H1 (cell line): ENCODE results near the gene CCNI2.

Experiments used
- CTCF ChIP-seq, 3 experiments: IDR thresholded peaks; 1 replicate in 2 of 3; 2 replicates in 1 of 3; pipeline versions ENCODE4 v1.5.1 to v1.6.1; 2011; ENCODE audit warnings: low read length in 3 of 3, mild to moderate bottlenecking in 3 of 3, inconsistent platforms in 2 of 3, low read depth in 1 of 3, moderate library complexity in 1 of 3; ENCODE audit not compliant: insufficient read depth in 1 of 3; ENCODE audit errors: control extremely low read depth in 1 of 3
- E2F6 ChIP-seq: IDR thresholded peaks from 2 replicates; pipeline ENCODE4 v1.6.1; 2012; ENCODE audit warnings: inconsistent platforms
- EP300 ChIP-seq, 2 experiments: IDR thresholded peaks; 1 replicate in 1 of 2; 2 replicates in 1 of 2; pipeline ENCODE4 v1.6.1; 2011 to 2012; ENCODE audit warnings: low read depth in 2 of 2, low read length in 2 of 2, mild to moderate bottlenecking in 2 of 2, borderline replicate concordance in 1 of 2, inconsistent platforms in 1 of 2, moderate library complexity in 1 of 2
- EZH2 ChIP-seq: fragments of 200-600 bp; sonication (generic); IDR thresholded peaks from 2 replicates; pipeline ENCODE4 v1.7.1; 2012; ENCODE audit warnings: low read depth, mild to moderate bottlenecking, moderate library complexity, low read length, inconsistent platforms; ENCODE audit not compliant: severe bottlenecking
- KDM1A ChIP-seq: fragments of 200-600, 300-600 bp; sonication (generic); IDR thresholded peaks from 2 replicates; pipeline ENCODE4 v1.7.1; 2016; ENCODE audit warnings: mild to moderate bottlenecking, low read length, borderline replicate concordance
- POLR2A ChIP-seq, 2 experiments: IDR thresholded peaks; 1 replicate in 1 of 2; 2 replicates in 1 of 2; pipeline ENCODE4 v1.6.1; 2011; ENCODE audit warnings: low read depth in 2 of 2, low read length in 2 of 2, mild to moderate bottlenecking in 2 of 2; ENCODE audit errors: control extremely low read depth in 1 of 2
- SP1 ChIP-seq: IDR thresholded peaks from 2 replicates; pipeline ENCODE4 v1.6.1; 2011; ENCODE audit warnings: low read depth, low read length
- USF2 ChIP-seq: IDR thresholded peaks from 2 replicates; pipeline ENCODE4 v1.6.1; 2011; ENCODE audit warnings: low read length, improper control_type of control experiment

GRCh38 chr5:132748522-132749000 is 1.3 kb downstream of the CCNI2 start:
- no peak for TF ChIP-seq USF2
- no peak for TF ChIP-seq CTCF (IDR thresholded peaks at IDR 0.05; ENCODE audit: control extremely low read depth in 1 of 3, insufficient read depth in 1 of 3, low read depth in 1 of 3, low read length in 3 of 3)
- no peak for TF ChIP-seq KDM1A
- no peak for TF ChIP-seq SP1
- TF ChIP-seq EP300 (IDR thresholded peaks at IDR 0.05; ENCODE audit: borderline replicate concordance in 1 of 2, low read depth in 2 of 2, low read length in 2 of 2): no peak
- no peak for TF ChIP-seq POLR2A (IDR thresholded peaks at IDR 0.05; ENCODE audit: control extremely low read depth in 1 of 2, low read depth in 2 of 2, low read length in 2 of 2)
- TF ChIP-seq E2F6: no peak
- no peak for TF ChIP-seq EZH2
